HG03039 (cell line): ENCODE data around the gene ALLC.

Source experiments
- ATAC-seq: cut with Tn5 transposase; IDR thresholded peaks from one replicate; pipeline ENCODE4 v1.9.1; 2021; ENCODE audit warnings: mild to moderate bottlenecking, moderate library complexity; ENCODE audit not compliant: unreplicated experiment

The ALLC gene

DNA sequence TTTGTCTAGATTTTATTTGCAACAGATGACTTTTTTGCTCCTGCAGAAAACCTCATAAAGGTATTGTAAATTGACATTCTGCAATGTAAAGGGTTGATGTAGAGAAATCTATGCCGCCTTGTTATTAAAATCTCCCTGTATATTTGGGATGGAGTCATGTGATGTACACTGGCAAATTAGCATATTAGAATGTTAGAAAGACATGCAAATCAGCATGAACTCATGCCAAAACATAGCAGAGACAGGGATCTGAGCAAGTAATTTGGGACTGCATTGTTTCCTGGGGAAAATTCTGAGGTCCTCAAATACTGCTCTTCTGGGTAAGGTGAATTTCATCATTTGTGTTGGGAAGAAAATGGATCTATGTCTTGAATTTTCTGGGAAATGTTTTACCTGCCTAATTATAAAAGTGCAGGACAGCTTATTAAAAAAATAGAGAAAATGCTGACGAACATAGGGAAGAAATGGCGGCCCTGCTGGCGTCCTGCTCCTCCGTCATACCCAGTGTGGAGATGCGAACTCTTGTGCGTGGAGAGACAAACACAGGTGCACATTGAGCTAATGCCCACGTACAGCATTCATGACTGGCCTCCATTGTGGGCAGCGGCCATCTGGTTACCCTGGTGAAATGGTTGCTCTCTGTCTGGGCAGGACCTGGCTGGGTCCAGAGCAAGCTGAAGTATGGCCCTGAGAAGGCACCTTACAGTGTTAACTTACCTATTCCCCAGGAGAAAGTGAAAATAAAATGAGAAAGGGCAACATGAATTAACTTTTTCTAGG, 16.3 kb downstream of the ALLC start:
- ATAC-seq, result no peak

DNA sequence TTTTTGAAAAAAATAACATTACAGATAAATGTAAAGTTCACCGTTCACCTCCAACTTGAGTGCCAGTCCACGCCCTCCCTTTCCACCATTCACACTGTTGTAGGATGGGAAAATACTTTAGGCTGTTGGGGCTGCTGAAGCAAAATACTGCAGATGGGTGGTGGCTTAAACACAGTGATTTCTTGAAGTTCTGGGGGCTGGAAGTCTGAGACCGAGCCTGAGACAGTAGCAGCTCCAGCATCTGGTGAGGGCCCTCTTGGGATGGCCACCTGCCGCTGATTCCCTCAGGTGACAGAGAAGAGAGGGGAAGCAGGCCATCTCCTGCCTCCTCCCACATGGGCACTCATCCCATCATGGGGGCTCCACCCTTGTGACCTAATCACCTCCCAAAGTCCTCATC, 17.7 kb downstream of the ALLC start:
- no peak for ATAC-seq

DNA sequence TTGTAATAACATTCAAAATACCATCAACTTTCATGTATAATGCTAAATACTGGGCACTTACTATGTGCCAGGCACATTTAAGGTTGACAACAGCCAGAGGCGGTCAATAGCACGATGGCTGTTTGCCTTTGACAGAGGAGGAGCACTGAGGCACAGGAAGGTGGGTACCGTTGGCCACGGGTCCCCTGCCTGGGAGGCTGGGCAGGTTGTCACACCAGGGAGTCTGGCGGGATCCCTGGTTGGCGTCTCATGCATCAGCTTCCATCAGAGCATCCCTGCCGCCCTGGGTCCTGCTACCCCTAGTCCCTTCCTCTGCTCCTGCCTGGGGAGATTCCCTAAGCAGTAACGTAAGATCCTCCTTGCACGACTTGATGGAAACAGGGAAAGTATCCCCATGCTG, 19.4 kb downstream of the ALLC start:
- no peak for ATAC-seq

DNA sequence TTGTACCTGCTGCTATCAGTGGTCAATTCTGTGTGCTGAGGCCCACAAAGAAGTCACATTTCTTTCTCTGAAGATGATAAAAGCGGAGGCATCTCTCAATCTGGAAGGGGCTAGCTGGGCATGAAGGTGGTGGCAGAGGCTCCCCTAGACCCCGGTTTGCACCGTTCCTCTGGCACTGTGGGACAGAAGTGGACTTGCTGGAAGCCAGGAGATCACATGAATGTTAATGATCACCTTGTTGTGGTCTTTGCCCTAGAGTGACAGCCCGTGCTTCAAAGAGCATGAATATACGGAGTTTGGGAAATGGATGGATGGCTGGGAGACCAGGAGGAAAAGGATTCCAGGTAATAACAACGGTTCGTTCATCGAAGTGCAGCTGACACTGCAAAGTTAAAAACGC, 20.2 kb downstream of the ALLC start:
- ATAC-seq, result no peak

DNA sequence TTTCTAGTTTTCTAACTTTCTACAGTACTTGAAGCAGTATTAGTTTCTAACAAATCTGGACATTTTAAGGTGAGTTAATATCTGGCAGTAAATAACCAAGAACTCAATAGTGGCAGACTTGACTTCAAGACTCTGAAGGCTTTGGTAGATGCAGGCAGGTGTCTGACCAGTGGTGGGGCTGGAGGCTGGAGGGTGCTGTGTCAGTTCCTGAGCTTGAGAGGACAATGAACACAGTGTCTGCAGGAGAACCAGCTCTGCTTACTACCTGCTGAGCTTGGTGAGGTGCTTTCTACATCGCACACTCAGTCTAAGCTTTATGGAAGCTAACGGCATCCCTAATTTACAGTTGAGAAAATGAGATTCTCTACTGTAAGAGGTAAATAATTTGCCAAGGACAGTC, 21.2 kb downstream of the ALLC start:
- ATAC-seq, result no peak

DNA sequence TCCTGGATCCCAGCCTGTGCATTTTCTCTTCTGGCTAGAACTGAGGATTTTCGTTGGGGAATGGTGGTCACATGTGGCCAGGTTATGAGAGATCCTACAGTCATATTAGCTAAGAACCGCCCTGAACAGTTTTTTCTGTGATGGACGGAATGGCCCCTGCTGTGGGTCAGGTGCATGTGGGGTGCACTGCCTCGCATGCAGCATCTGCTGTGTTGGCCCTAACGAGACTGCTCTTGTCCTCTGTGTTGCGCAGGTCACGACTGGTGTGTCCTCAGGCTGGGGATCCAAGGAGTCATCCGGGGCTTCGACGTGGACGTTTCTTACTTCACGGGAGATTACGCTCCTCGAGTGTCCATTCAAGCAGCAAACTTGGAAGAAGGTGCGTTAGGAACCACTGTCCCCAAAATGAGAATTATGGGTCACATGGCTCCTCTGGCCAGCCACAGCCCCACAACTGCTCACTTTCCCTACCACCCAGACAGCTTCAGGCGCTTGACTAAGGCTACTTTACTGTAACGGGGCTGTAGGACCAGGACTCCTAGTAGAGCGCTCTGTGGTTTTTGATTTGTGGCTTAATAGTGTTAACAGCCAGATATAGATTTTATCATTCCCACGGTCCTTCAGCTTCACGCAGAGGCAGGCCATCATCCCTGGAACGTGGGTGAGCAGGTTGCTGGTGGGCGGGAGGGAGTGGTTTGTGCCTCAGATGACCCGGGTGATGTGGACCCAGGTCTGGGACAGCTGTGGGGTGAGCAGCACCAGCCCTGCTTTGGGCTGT, 21.8 kb downstream of the ALLC start:
- ATAC-seq, result no peak

DNA sequence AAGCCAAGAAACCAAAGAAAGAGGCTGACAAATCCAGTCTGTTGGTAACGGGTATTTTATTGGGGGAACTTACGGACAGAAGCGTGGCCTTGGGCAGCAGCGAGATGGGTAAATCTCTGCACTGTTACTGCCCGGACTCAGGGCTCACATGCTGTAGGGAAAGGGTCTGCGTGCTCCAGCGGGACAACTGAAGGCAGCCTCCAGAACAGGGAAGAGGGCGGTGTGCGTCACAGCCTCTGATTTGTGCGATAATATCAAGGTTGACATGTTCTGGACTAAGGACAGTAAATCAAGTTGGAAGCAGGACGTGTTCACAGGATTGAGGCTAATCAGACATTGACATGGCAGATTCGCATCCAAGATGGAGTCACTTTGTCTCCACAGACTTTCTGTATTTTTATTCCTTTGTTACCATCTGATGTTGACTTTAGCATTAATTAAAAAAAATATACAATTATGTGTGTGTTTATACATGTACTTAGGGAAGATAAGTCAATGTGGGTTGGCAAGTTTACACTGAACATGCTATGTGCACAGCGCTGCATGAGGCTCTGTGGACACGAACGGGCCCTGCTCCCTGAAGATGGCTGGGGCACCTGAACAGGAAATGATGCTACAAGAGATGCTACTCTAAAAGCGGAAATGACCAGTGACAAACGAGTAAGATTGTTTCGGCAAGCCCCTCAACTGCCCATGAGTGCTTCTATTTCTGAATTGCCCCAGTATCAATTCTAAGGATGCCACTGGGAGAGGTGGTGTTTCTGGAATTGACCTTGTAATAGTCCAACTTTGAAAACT, 22.7 kb downstream of the ALLC start:
- no peak for ATAC-seq

DNA sequence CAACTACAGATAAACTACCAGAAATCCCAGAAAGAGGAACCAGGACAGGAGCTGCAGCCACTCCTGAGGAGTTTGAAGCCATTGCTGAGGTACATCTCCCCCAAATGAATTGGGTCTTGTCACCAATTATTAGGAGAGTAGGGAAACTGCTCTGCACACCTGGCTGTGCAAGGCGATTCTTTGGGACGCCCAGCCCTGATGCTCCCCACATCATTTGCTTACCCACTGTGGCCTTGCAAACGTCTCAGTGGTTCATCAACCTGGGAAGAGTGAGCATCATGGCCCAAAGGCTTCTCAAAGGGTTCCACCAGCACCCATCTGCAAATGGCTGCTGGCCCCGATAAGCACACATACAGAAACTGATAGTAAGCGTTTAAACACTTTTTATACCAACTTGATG, 23.6 kb downstream of the ALLC start:
- no peak for ATAC-seq

DNA sequence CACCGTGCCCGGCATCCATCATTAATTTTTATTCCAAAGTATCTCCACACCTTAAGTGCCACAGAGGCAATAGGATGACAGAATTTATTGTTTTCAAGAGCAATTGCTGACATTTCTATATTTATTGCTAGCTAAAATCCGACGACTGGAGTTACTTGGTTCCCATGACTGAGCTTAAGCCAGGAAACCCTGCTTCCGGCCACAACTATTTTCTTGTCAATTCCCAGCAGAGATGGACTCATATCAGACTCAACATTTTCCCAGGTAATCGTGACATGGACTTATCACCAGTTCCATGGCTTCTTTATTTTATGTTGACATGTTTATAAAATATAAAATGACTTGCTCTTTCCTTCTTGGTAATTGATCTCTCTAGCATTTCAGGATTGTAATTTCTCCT, 24.8 kb downstream of the ALLC start:
- ATAC-seq, result no peak

DNA sequence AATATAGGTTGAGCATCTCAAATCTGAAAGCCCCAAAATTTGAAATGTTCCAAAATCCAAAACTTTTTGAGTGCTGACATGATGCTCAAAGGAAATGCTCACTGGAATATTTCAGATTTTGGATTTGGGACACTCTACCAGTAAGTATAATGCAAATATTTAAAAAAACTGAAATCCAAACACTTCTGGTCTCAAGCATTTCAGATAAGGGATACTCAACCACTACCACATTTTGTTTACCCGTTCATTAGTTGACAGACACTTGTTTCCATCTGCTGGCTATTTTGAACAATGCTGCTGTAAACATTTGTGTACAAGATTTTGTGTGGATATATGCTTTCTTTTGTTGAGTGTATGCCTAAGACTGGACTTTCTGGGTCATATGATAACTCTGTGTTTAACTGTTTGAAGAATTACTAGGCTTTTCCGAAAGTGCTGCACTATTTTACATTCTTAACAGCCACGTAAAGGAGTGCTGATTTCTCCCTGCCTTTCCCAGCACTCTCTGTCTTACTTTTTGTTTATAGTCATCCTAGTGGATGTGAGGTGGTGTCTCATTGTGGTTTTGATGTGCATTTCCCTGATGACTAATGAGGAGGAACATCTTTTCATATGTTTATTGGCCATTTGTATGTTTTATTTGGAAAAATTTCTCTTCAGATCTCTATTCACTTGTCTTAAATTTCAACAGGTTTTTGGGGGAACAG, 25.9 kb downstream of the ALLC start:
- ATAC-seq, result no peak

DNA sequence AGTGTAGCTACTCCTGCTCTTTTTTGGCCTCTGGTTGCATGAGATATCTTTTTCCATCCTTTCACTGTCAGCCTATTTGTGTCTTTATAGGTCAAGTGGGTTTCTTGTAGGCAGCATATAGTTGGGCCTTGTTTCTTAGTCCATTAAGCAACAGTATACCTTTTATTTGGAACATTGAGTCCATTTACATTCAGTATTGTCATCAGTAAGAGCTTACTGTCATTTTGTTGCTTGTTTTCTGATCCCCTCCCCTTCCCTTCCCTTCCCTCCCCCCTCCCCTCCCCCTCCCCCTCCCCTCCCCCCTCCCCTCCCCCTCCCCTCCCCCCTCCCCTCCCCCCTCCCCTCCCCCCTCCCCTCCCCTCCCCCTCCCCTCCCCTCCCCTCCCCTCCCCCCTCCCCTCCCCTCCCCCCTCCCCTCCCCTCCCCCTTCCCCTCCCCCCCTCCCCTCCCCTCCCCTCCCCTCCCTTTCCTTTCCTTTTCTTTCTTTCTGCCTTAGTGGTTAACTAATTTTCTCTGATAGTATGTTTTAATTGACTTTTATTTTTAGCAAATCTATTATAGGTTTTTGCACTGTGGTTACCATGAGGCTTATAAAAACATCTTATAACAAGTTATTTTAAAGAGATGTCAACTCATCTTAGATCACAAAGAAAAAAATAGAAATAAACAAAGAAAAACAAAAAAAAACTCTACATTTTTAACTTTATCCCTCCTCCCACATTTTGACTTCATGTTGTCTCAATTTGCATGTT, 32.2 kb downstream of the ALLC start:
- ATAC-seq, result no peak

DNA sequence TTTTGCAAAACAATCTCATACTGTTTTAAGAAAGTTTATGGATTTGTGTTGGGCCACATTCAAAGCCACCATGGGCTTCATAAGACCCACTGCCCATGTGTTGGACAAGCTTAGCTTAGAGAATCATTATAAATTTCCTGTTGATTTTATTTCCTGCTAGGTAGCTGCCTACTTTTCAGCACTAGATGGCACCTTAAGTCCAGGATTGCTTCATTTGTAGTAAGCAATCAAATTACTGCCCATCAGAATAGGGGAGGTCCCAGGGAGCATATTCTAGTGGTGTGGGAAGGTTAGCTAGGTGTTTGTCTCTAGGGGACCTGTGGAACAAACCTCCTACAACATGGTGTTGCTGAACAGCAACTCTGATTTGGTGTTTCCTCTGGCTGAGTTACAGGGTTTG, 34.4 kb downstream of the ALLC start:
- no peak for ATAC-seq

DNA sequence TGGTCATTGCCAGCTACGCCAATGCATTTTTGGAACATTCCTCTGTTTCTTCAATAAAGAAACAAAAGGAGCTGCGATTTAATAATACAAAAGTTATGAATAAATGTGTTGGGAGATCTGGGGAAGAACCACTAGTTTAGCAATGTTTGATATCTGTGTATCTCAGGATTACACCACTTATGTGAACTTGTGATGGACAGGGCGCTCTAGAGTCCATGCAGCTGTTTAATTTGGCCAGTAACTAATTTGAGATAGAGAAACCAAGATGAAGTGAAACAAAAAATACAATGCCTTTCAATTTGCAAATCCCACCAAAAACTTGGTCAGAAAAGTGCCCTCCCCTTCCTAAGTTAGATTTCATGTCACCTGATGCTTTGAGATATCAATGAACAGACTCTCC, 38.5 kb downstream of the ALLC start:
- ATAC-seq, result no peak

DNA sequence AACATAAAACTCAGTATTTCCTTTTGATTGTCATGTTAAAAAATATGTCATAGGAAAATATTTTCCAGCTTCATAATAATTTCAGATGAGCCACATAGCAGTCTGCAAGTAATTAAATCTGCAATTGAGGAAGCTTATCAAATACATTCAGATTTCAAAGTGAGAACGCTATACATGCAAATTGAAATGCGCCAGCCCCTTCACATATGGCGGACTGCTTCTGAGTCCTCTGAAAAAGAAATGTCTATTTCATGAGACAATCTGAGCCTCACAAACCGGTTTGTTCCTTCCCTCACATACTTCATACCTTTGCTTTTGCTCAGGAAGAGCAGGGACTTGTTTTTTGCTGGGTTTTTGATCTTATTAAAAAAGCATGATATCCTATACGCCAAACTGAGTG, 43.1 kb downstream of the ALLC start:
- no peak for ATAC-seq

DNA sequence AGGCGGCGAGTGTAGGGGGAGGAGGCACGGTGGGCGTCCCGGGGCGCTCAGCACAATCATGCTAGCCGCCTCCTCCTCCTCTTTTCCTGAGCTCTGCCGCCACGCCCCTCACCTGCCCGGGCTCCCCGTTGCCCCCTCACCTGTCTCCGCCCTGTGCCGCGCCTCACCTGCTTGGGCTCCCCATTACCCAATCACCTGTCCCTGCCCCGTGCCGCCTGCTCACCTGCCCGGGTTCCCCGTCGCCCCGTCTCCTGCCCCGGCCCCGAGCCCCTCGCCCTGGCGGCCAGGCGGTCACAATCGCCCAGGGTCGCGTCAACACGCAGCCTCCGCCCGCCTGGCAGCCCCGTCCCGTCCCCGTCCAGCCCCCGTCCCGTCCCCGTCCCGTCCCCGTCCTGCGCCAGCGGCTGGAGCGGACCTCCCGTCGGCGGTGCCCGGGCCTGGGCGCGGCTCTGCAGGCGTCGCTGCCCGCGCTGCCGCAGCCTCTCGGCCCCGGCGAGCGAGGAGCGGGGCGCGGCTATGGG, 45.3 kb downstream of the ALLC start, which contains the start of gene DCDC2C:
TSS of gene DCDC2C (plus strand) at position 340 of the 521 bp plus-strand sequence. CDS start at position 517, 177 bp downstream.
- no peak for ATAC-seq

DNA sequence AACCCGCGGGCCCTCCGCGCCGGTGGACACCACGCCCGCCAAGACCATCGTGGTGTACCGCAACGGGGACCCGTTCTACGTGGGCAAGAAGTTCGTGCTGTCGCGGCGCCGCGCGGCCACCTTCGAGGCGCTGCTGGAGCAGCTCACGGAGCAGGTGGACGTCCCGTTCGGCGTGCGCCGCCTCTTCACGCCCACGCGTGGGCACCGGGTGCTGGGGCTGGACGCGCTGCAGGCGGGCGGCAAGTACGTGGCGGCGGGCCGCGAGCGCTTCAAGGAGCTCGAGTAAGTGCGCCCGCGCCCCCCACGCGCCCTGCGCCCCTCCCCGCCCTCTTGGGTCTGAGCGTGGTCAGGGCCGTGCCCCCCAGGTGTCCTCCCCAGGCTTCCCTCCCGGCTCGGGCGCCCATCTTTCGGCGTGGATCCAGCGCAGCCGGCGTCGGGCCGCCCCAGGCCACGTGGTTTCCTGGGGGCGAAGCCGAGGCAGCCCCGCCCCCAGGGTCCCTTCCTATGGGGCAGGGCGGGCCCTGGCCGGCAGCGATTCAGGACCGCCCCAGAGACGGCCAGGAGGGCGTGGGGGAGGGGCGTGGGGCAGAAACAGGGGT, 45.9 kb downstream of the ALLC start:
- no peak for ATAC-seq

DNA sequence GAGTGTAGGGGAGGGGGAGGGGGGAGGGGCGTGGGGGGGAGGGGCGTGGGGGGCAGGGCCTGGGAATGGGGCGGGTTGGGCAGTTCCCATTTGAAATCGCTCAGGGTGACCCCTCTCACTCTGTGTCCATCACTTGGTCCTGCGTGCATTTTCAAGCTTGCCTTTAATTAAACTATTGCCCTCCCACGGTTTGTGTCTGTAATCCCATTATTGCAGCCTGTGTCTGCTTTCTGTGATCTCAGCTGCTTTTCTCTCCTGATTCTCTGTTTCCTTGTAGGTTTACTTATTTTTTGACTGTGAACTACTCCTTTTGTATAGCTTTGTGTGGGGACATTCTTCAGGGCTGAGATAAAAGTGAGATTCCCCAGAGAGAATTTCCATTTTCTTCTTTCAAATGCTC, 46.7 kb downstream of the ALLC start:
- no peak for ATAC-seq

DNA sequence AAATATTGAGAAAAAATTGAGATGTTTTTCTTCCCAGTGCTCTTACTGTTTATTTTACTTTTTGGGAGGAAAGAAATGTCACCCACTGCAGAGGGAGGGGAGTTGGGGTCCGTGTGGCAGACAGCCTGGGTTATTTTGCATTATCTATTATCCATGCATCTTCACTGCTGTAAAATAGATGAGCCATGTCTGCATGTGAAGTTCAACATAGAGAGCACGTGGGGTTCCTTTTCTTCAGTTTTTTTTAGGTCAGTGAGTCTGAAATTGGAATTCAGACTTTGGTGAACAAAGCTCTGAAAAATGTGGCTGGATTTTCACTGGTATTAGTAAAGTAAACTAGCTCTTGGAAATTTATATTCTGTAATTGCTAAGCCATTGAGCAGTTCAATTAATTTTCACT, 47.8 kb downstream of the ALLC start:
- ATAC-seq, result no peak

DNA sequence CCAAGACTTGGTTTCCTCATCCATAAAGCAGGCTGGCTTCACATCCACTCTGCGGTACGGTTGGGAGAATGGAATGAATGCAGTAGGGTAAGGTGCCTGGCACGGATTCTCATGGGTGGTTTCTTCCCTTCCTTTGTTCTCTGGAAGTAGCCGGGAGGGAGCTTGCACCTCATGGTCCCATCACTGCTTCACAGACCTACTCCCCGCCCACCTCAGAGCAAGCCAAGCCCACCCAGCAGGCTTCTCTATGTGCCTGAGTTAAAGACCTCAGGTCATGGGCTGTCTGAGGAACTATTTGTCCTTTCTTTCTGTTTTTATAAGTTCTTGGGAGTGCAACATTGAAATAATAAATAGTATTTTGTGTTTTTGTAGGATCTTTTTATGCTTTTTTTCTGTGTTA, 48.9 kb downstream of the ALLC start:
- no peak for ATAC-seq

DNA sequence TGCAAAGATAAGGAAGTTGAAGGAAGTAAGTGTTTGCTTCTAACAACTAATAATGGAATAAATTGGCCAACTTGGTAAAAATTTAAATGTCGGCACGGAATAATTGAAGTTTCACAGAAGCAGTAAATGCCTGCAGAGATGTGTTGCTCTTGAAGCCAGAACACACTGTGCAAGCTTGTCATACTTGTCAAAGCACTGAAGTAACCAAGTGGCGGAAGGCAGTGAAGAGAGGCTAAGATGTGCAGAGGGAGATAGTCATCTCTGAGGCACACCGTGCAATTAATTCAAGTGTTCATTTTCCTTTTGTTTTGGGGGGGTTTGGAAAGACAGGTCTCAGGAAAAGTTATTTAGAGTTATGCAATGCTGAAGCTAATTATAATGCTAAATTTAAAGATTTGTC, 50.6 kb downstream of the ALLC start:
- ATAC-seq, result no peak
